GM21737 (cell line): Measurements from ENCODE around the gene CEP128.

Experiments
- ATAC-seq: cut with Tn5 transposase; IDR thresholded peaks from one replicate; pipeline ENCODE4 v1.9.1; 2021; ENCODE audit warnings: mild to moderate bottlenecking, moderate library complexity; ENCODE audit not compliant: unreplicated experiment

Gene CEP128

GRCh38 chr14:80780500-80780899, 161.0 kb downstream of the CEP128 start:
- ATAC-seq = no peak

- ATAC-seq = no peak
Observed at GRCh38 chr14:80776657-80777056, 164.9 kb downstream of the CEP128 start.

GRCh38 chr14:80776186-80776585, 165.4 kb downstream of the CEP128 start:
- ATAC-seq = no peak

- no peak for ATAC-seq
Observed at GRCh38 chr14:80772504-80772903, 169.0 kb downstream of the CEP128 start.

GRCh38 chr14:80771201-80771600, 170.3 kb downstream of the CEP128 start:
- ATAC-seq = no peak

GRCh38 chr14:80770114-80770908, 171.2 kb downstream of the CEP128 start:
- no peak for ATAC-seq

- no peak for ATAC-seq
Observed at GRCh38 chr14:80768646-80769045, 172.9 kb downstream of the CEP128 start.

GRCh38 chr14:80764921-80765507, 176.5 kb downstream of the CEP128 start:
- ATAC-seq = no peak

GRCh38 chr14:80764496-80764895, 177.0 kb downstream of the CEP128 start:
- ATAC-seq = no peak

- no peak for ATAC-seq
Observed at GRCh38 chr14:80762641-80763228, 178.8 kb downstream of the CEP128 start.

GRCh38 chr14:80754696-80755095, 186.8 kb downstream of the CEP128 start:
- no peak for ATAC-seq

- ATAC-seq = no peak
Observed at GRCh38 chr14:80751285-80751684, 190.3 kb downstream of the CEP128 start.

- ATAC-seq = no peak
Observed at GRCh38 chr14:80726211-80726610, 215.3 kb downstream of the CEP128 start.

- no peak for ATAC-seq
Observed at GRCh38 chr14:80718940-80719339, 222.6 kb downstream of the CEP128 start.

GRCh38 chr14:80714474-80714873, 227.1 kb downstream of the CEP128 start:
- ATAC-seq = no peak

- ATAC-seq = no peak
Observed at GRCh38 chr14:80713076-80713850, 228.3 kb downstream of the CEP128 start.

GRCh38 chr14:80705241-80705980, 236.1 kb downstream of the CEP128 start:
- ATAC-seq = no peak

- no peak for ATAC-seq
Observed at GRCh38 chr14:80700601-80701000, 240.9 kb downstream of the CEP128 start.

GRCh38 chr14:80699861-80700260, 241.7 kb downstream of the CEP128 start:
- no peak for ATAC-seq

GRCh38 chr14:80698974-80699373, 242.6 kb downstream of the CEP128 start:
- no peak for ATAC-seq

GRCh38 chr14:80695869-80696268, 245.7 kb downstream of the CEP128 start:
- ATAC-seq = peak; percentile 60
